ENCODE measurements around the gene SETD5.

SETD5 gene

DNA sequence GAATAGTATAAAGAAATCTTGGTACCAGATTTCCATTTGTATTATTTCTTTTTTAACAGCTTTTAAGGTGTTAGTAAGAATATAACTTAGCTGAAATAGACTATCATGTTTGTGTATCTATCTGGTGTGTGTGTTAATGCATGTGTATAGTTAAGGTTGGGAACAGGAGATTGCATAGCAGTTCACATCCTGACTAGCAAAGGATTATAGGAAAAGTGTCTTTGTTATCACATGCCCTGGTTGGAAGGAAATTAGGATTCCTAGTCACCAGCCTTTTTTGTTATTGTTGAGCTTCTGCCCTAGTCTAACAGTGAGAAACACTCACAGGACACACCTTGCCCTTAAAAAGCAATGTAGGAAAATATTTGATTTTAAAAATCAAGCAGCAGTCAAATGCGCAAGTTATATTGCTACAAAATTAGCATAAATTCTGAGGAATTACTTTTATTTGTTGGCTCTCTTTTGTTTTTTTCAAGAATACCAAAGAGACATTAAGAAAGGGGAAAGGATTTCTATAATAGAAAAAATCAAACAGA lies 58.2 kb downstream of the SETD5 start:
- TF ChIP-seq, protein P1, sequence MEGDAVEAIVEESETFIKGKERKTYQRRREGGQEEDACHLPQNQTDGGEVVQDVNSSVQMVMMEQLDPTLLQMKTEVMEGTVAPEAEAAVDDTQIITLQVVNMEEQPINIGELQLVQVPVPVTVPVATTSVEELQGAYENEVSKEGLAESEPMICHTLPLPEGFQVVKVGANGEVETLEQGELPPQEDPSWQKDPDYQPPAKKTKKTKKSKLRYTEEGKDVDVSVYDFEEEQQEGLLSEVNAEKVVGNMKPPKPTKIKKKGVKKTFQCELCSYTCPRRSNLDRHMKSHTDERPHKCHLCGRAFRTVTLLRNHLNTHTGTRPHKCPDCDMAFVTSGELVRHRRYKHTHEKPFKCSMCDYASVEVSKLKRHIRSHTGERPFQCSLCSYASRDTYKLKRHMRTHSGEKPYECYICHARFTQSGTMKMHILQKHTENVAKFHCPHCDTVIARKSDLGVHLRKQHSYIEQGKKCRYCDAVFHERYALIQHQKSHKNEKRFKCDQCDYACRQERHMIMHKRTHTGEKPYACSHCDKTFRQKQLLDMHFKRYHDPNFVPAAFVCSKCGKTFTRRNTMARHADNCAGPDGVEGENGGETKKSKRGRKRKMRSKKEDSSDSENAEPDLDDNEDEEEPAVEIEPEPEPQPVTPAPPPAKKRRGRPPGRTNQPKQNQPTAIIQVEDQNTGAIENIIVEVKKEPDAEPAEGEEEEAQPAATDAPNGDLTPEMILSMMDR (IDR thresholded peaks at IDR 0.05; ENCODE audit: extremely low read depth, missing control alignments), result no peak
- no peak for DNase-seq (ENCODE audit: low spot score)

DNA sequence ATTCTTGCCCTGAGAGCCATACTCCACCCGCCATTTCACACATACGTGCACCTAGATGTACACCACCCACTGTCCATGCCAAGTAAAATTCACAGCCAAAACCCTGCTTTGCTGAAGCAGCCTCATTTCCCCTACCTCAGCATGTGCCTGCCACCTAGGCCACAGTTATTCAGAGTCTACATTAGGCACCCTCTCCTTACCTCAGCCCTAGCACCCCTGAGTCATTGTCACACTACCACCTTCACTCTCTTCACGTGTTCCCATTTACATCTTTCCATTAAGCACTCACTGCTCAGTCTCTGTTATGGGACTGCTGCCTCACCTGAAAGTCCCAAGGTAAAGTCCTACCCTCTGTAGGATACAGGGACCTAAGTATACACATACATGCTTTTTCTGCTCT lies 70.0 kb downstream of the SETD5 start:
- TF ChIP-seq, protein P1 (IDR thresholded peaks at IDR 0.05; ENCODE audit: extremely low read depth, missing control alignments), result no peak
- DNase-seq (ENCODE audit: low spot score), result no peak

DNA sequence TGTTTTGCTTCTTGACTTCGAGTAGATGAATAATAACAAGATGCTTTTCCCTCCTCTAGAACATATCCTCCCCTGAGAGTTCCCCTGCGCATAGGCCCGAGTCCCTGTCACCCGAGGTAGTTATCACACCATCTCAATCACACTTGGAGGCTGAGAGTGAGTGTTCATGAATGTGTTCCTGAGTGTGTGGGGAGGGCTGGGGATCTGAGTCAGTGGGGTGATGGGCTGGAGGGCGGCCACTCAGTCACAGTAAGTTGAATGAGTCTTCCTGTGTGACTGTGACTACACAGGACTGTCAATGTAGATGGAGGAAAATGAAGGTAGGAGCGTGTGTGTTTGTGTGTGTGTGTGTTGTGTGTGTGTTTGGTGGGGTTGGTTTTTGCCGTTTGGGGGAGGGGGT lies 71.0 kb downstream of the SETD5 start:
- no peak for DNase-seq (ENCODE audit: low spot score)

DNA sequence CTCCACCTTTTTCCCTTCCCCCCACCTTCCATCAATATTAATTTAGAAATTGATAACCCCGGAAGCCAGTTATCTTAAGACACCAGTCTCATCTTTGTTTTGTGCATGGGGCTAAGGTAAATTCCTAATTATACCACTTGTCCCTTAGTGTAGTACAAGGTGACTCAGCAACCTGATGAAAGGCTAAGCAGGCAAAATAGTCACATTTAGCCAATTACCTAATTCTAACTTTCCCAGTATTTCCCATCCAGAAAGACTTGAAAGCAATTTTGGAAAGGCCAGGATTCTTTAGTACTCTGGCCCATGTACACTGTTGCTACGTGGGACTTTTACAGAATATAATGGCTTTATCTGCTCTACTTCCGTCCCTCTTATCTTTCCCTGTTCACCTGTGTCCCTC lies 72.6 kb downstream of the SETD5 start:
- DNase-seq (ENCODE audit: low spot score), result no peak
- TF ChIP-seq, protein P1 (IDR thresholded peaks at IDR 0.05; ENCODE audit: extremely low read depth, missing control alignments), result no peak

More for the DNA sequence above, 71.0 kb downstream of the SETD5 start:
- TF ChIP-seq, protein P1 (IDR thresholded peaks at IDR 0.05; ENCODE audit: extremely low read depth, missing control alignments), result no peak

DNA sequence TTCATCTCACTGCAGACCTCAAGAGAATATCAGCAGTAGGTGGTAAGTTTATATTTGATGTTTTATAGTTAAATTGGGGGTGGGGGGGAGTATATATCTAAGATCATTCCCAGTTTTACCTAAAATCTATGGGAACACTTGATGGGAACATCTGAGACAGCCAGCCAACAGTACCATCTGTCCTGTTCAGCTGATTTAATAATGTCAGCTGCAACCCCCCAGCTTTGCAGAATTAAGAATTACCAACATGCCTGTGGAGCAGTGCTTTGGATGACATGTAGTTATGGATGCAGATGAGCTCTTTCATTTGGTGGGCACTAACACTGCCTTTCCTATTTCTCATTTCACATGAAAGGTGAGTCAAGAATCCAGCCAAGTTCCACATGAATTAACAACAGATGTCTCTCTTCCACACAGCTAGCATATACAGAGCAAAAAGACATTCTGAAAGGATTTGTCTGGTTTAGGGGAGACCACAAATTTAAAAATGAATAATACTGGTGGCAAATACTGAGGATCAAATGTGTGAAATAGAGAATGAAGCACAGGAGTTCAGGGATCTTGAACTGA lies 76.2 kb downstream of the SETD5 start:
- no peak for DNase-seq (ENCODE audit: low spot score)
- TF ChIP-seq, protein P1 (IDR thresholded peaks at IDR 0.05; ENCODE audit: extremely low read depth, missing control alignments), result no peak

DNA sequence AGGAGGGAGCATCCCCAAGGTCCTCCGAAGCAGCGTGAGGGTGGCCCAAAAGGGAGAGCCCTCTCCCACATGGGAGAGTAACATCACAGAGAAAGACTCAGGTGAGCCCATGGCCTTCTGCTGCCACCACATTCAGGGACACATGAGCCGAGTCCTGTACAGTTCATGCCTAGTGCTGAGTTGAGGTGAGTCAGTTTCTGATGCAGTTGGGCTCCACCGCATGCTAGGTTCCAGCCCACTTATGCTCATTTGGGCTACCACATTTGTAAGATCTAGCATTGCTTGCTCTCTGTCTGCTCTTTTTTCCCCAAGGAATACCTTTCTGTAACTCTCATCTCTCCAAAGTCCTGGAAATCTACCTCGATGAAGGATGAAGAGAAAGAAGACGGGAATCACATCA lies 77.1 kb downstream of the SETD5 start:
- DNase-seq (ENCODE audit: low spot score), result no peak
- TF ChIP-seq, protein P1 (IDR thresholded peaks at IDR 0.05; ENCODE audit: extremely low read depth, missing control alignments), result no peak

DNA sequence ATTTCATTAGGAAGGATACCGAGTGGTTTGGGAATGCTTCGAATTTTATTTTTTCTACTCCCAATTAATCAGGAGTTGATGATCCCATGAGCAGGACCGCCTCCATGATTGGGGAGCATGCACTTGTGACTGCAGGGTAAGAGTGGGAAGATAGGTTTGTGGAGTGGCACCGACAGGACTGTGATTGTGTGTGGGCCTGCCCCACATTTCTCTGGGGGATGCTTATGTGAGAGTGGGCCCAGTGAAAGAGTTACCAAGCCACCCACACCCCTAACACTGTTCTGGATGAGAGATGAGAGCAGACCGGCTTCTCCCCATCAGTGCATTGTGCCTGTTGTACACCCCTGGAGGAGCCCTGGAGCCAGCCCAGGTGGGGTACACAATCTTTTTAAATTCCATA lies 79.5 kb downstream of the SETD5 start:
- TF ChIP-seq, protein P1 (IDR thresholded peaks at IDR 0.05; ENCODE audit: extremely low read depth, missing control alignments), result no peak
- no peak for DNase-seq (ENCODE audit: low spot score)
